Superior temporal gyrus (tissue), 1 donor: ENCODE data around the gene UGGT2.
"Not testable (repeated sequence)": the region's sequence is repeated elsewhere in the genome, so short reads cannot be mapped to it uniquely, and the experiment has no call there.

Source experiments
- DNase-seq: peaks from one replicate; pipeline ENCODE4 v3.0.0-alpha.2; 2016; ENCODE audit errors: extremely low spot score

The UGGT2 gene

DNA sequence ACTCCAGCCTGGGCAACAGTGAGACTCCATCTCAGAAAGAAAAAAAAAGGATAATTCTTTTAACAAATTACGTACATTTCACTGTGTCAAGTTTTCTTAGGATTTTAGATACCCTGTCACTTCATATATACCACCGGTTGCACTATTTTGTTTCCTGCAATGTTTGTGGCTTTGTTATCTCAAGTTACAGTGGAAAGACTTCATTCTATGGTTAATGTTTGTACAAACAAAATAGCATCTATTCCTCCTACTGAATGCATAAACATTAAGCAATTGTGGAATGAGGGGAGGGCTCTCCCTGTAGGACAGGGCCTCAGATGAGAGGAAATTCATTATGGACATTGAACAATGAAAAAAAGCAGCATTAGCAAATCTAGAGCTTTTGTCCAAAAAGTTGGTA is 256.2 kb downstream of the UGGT2 start:
- DNase-seq: no peak

DNA sequence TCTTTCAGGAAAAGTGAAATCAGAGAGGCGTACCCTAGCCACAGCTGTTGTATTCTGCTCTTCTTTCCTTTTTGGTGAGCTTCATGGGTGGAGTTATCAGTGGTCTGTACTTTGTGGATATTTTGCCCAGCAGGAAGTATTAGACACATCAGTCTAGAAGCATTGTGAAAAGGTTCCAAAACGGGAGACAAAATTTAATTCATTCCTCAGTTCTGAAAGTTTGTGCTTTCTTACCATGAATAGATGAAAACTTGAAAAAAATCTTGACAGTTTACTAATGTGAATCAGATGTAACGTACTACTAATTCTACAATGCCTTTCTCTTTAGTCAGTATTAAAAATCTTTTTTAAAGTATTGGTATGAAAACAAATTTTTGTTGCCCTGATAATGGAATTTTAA is 259.4 kb downstream of the UGGT2 start:
- DNase-seq: no peak

DNA sequence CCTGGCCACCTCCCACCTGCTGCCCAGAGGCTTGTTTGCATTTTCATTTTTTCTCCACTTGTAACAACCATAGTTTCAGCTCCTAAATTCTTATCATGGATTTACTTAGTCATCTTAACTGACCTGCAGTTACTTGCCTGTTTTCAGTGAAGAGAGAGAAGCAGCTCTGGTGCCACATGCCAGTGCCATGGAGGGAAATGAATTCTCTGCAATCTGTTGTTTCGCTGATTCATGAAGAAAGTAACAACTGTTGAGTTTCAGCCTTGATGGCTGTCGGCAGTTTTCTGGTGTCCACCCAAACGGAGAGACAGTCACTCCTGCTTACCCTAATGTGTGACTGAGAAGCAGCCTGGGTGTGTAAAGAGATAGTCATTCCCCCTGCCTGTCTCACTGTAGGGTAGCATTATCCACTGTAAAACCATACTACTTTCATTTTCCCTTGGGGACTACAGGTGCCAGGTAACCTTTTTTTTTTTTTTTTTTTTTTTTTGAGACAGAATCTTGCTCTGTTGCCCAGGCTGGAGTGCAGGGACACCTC is 260.1 kb downstream of the UGGT2 start:
- DNase-seq: no peak

DNA sequence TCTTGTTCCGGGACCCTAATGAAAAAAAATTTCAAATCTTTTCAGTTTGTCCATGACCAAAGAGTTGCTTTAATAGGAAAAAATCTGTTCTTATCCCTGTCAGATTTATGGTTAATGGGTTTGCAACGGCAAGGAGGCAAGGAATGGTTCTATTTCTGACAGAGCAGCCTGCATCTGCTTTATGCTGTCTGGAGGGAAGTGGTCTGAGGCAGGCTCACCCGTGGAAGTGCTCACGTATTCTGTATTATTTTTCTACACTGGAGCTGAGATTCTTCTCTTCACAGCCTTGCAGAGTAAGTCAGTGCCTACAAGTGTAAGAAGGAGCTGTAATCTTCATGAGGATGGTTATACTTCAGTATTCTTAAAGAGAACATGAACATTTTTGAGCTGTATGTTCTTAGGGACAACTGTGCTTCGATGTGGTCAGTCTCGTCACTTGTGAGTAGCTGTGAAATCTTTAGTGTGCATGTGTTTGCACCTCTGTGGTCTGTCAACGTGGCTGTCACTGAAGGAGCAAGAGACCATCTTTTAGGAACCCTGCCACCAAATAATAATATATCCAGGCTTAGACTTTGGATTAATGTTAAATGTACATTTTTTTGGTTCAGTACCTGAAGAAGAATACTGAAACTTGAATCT is 262.0 kb downstream of the UGGT2 start:
- no peak for DNase-seq

DNA sequence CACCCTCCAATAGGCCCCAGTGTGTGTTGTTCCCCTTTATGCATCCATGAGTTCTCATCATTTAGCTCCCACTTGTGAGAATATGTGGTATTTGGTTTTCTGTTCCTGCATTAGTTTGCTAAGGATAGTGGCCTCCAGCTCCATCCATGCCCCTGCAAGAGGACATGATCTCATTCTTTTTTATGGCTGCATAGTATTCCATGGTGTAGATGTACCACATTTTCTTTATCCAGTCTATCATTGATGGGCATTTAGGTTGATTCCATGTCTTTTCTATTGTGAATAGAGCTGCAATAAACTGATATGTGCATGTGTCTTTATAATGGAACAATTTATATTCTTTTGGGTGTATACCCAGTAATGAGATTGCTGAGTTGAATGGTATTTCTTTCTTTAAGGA is 263.9 kb downstream of the UGGT2 start:
- not testable (repeated sequence) for DNase-seq

DNA sequence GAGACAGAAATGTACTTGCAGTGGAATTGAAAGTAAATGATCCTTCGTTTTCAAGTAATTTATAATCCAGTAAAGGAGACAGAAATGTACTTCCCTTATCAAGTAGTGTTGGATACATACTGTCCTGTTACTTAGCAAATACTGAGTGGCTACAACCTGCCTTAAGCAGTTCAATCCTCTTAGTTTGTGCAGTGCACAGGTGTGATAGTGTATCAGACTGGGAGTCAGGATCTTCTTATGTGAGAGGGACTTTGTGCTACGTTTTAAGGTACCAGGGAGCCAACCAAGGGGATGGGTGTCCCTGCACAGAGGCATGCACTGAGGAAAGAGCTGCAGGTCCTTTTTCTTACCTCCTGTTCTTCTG is 265.1 kb downstream of the UGGT2 start:
- DNase-seq: no peak

DNA sequence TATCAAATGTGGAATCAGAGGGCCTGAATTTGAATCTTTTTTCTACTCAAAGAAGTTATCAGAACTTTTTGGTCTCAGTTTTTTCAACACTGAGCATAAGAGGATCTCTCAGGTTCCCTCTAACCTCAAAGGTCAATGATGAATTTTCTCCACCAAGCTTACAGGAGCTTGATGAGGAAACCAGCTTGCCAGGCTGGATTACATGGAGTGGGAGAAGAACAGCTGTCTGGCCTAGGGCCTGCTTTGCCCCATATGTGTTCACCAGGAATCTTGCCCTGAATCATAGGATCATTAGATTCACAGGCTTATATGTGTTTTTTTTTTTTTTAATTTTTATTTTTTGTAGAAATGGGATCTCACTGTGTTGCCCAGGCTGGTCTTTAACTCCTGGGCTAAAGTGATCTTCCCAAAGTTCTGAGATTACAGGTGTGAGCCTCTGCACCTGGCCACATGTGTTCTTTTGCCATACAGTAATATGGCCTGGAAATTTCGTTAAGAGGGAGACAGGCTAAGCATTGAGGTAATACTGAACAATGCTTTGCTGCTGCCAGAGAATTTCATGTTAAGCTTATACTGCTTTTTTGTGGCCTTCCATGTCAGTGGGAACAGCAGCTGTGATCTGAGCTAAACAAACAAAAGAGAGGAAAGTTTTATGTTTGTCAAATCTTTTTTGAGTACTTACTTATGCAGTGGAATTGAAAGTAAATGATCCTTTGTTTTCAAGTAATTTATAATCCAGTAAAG is 265.7 kb downstream of the UGGT2 start:
- DNase-seq: no peak

DNA sequence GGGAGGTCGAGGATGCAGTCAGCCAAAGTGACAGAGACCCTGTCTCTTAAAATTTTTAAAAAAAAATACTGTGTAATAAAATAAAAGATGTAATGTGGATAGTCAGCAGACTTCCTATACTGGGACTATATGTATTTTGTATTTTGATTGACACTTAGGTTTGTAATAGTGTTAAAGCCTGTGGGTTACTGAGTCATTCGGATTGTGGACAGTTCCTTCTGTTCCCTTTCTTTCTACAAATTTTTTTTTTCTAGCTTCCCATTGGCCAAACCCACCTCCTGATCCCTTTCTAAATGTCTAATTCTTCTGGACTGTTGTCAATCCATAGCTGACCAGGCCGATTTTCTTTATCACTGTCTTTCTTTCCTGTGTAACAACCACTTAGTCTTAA is 268.3 kb downstream of the UGGT2 start:
- no peak for DNase-seq

DNA sequence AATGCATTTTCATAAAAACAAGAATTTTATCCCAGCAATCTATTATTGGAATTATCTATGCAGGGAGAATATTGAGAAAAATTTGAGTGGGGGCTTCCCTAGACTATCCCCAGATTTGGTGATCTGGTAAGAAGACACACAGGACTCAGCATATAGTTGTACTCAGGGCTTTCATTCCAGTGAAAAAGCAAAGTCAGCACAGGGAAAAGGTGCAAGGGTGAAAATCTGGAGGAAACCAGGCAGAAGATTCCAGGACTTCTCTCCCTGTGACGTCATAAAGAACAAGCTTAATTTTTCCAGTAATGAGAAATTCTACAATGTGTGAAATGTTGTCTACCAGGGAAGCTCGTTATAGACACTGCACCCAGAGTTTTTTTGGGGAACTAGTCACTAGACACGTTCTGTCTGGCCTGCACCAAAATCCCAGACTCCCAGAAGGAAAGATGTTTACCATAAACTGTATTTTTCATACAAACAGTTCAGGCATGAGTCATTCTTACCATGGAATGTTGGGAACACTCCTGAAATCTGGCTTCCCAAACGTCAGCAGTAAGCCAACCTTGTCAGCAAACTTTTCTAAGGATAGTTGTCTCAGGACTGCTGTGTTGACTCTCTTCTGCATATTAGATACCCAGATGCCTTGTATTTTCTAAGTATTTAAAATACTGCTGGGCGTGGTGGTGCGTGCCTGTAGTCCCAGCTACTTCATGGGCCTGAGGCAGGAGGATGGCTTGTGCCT is 268.9 kb downstream of the UGGT2 start:
- DNase-seq: no peak

DNA sequence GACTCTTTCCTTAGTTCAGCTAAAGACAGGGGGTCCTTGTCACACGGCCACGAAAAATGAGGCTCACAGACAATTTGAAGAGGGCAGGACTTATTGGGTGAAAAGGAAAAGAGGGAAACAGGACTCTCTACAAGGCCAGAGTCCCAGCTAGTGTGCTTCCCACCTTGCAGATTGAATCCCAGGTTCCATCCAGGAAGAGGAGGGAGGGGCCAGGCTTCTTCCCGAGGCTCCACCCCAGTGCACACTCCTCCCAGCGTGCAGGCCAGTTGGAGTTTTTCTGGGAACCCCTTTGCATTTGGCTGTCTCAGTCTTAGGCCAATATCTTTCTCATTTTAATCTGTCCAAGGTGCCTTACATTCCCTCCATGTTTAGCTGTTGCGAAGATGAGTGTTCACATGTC is 269.5 kb downstream of the UGGT2 start:
- no peak for DNase-seq

DNA sequence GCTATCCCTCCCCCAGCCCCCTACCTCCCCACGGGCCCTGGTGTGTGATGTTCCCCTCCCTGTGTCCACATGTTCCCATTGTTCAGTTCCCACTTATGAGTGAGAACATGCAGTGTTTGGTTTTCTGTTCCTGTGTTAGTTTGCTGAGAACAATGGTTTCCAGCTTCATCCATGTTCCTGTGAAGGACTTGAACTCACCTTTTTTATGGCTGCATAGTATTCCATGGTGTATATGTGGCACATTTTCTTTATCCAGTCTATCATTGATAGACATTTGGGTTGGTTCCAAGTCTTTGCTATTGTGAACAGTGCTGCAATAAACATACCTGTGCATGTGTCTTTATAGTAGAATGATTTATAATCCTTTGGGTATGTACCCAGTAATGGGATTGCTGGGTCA is 271.3 kb downstream of the UGGT2 start:
- DNase-seq: not testable (repeated sequence)

DNA sequence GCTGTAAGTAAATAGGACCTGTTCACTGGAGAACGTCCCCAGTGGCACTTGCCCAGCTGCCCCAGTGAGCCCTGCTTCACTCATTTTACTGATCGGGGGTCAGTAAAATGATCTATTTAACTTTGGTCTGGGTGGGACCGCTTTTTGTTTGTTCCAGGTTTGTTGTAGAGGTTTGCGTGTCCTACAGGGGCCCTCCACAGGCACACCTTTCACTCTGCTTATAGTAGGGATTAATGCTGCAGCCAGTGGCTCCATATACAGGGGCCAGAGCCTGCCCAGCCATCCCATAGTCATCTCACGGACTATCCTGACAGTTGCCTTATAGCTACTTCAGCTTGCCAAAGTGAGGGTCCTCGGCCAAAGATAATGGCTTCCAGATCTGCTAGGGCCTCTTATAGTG is 272.2 kb downstream of the UGGT2 start:
- no peak for DNase-seq

DNA sequence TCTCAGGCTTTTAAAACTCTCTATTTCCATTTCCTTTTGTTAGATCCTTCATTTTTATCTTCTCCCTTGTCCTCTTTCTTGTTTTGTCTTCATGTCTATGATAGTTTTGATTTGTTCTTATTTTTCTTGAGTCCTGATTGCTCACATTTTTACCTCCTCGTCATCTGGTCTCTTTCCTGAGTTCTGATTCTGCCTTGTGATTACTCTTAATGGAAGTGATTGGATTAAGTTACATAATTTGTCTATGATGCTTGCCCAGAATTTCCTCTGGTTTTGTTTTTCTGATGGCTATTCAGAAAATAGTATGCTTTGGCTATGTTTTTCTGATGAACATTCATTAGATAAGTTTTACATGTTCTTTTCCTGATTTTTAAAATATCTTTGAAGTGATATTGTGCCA is 273.7 kb downstream of the UGGT2 start:
- DNase-seq: no peak

DNA sequence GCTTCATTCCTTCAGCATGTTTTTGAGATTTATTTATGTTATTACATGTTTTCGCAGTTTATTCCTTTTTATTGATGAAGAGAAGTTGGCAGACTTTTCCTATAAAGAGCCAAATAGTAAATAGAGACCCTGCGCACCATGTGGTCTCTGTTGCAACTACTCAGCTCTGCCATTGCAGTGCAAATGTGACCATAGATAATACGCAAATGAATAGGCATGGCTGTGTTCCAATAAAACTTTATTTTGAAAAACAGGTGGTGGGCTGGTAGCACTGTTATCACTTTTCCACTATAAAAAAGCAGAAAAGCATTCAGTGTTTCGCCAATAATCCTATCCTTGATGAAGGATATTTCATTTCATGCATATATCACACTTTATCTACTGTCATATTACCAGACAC is 281.3 kb downstream of the UGGT2 start:
- no peak for DNase-seq

DNA sequence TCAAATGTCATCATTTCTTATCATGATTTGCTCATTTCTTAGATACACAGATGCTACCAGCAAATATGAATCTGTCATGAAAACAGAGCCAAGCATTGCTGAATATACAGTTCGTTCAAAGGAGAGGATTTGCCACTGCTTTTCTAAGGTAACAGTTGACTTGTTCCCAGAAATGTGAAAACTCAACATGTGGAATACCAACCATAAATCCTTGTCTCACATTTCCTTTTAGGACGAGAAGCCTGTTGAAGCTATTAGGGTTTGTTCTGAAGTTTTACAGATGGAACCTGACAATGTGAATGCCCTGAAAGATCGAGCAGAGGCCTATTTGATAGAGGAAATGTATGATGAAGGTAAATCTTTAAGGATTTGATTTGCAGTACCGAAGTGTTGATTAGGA is 289.6 kb downstream of the UGGT2 start:
- no peak for DNase-seq

DNA sequence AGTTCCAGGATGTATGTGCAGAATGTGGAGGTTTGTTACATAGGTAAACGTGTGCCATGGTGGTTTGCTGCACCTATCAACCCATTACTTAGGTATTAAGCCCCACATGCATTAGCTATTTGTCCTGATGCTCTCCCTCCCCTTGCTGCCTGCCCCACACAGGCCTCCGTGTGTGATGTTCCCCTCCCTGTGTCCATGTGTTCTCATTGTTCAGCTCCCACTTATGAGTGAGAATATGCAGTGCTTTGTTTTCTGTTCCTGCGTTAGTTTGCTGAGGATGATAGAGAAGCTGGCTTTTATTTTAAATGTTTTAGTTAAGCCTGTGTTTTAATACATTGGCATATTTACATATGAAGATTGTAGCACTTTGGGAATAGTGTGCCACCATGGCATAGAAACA is 290.6 kb downstream of the UGGT2 start:
- DNase-seq: not testable (repeated sequence)

DNA sequence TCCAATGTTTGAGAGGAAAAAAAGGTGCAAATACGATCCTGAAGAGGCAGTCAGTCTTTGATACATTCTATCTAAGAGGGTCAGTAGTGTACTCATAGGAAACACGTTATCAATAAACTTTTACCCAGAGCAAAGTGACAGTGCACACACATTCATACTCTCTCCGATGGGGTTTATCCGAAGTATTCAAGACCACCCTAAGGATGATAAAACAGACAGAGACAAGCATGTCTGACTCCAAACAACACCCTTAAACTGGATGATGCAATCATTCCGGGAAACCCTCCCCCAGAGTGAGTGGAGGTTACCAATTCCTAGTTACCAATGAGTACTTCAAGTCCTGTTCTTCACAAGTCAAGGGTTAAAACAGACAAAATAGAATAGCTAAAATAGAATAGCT is 297.1 kb downstream of the UGGT2 start:
- no peak for DNase-seq

DNA sequence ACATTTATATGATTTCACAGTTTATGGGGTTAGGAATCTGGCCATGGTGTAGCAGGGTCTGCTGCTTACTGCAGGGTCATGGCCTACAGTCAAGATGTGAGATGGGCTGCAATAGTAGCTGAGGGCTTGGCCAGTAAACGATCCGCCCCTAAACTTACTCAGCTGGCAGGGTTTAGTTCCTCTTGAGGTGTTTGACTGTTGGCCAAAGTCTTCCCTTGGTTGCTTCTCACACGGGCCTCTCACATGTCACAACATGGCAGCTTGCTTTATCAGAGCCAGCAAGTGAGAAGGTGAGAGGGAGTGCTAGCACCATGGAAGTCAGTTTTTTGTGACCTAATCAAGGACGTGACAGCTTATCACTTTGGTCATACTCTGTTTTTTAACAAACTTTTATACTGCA is 299.1 kb downstream of the UGGT2 start:
- DNase-seq: no peak

DNA sequence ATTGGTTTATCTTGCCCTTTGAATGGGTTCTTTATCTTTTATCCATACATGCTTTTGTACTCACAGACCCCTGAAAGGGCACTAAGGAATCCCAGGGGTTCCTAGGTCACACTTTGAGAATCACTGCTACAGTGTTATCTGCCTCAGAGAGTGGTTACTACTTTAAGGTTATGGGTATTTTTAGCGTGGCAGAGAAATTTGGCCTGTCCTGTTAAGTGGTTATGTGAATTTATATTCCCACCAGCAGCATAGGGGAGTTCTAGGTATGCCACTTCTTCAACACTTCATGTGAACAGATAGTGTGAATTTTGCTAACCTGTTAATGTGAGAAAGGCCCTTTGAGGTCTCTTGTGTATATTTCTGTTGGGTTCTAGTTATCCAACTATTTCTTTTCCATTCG is 300.5 kb downstream of the UGGT2 start:
- no peak for DNase-seq
